Tibial nerve (tissue), 4 donors: ENCODE data around the gene AHRR.

Experiments used
- CTCF ChIP-seq, 5 experiments: fragments of 200-600 bp in 3 of 5; fragments of 450-650 bp in 2 of 5; sonication (generic) in 3 of 5; IDR thresholded peaks; one replicate each; pipeline ENCODE4 v1.5.1; 2016 to 2019; ENCODE audit warnings: antibody characterized with exemption in 5 of 5, mild to moderate bottlenecking in 3 of 5, moderate library complexity in 2 of 5
- EP300 ChIP-seq, 2 donors: sonication (generic); formaldehyde crosslinking; IDR thresholded peaks; one replicate each; pipeline ENCODE4 v1.6.1; 2017; ENCODE audit warnings: antibody characterized with exemption in 2 of 2, mild to moderate bottlenecking in 1 of 2
- POLR2A ChIP-seq, 2 donors: fragments of 450-650 bp; IDR thresholded peaks; one replicate each; pipeline ENCODE4 v1.6.1; 2017; ENCODE audit warnings: antibody characterized with exemption in 2 of 2, mild to moderate bottlenecking in 2 of 2, moderate library complexity in 2 of 2

DNA sequence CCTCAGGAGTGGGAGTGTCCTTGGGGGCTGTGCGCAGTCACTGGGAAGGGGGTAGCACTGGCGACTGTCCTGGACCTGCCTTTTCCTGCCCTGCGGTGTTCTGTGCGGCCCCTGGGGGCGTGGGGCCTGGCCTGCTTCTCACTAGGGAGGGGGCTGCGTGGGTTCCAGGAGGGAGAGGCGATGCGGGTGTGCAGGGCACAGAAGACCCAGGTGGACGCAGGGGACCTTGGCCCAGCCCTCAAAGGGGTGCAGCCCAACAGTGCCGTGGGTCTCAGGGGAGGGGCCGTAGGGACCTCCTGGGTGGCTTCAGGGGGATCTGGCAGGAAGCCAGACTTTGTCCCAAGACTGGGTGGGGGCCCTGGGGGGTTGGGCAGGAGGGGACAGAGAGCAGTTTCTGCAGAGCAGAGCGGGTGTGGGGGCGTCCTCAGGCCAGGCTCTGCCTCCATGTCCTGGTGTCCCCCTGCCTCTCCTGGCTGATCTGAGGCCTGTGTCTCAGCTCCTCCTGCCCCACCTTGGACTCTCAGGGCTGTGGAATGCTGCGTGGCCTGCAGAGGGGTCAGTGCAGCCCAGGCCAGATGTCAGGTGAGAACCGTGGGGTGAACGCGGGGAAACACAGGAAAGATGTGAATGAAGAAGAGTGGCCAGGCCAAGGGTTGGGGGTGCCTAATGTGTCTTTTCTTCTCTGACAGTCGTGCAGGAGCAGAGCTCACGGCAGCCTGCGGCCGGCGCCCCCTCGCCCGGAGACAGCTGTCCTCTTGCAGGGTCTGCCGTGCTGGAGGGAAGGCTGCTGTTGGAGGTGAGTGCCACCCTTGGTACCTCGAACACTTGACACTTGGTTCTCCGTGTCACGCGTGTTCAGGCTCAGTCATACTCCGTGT, 54.6 kb downstream of the AHRR start:
- no peak for TF ChIP-seq CTCF (IDR thresholded peaks at IDR 0.05)
- no peak for TF ChIP-seq POLR2A (IDR thresholded peaks at IDR 0.05)
- TF ChIP-seq EP300 (IDR thresholded peaks at IDR 0.05), result no peak
